ENCODE measurements around the gene HRH3.

HRH3 gene

DNA sequence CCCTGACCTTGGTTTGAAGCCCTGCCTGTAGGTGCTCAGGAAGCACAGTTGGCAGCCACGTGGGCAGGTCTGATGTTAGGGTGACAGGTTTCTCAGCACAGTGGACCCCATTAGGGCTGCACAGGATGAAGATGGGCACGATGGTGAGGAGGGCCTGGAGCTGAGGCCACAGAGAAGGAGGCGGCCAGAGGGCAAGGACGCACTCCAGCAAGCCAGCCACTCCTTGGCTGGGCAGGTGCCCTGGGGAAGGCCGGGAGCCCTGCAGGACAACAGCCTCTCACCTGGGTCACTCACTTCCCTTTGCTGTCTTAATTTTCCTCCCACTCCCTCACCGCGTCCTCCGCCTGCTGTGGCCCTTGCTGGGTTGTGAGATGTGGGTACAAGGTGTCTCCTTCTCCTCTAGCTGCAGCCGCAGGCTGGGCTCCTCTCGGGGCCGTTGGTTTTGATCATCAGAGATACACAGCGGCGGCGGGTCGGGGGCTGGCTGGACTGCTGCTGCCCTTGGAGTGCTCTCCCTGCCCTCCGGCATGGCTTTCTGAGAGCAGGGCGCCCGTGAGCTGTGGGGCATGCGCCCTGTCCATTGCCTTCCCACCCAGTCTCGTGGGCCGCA, 23.9 kb upstream of the HRH3 start:
- H3K4me3 ChIP-seq (ENCODE audit: low read depth, low read length): no peak overlapping the region
- no peak for TF ChIP-seq GLI4 (tag by site-specific recombination; IDR thresholded peaks at IDR 0.05)
- TF ChIP-seq, protein P1, sequence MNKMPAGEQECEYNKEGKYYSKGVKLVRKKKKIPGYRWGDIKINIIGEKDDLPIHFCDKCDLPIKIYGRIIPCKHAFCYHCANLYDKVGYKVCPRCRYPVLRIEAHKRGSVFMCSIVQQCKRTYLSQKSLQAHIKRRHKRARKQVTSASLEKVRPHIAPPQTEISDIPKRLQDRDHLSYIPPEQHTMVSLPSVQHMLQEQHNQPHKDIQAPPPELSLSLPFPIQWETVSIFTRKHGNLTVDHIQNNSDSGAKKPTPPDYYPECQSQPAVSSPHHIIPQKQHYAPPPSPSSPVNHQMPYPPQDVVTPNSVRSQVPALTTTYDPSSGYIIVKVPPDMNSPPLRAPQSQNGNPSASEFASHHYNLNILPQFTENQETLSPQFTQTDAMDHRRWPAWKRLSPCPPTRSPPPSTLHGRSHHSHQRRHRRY (tag by site-specific recombination; IDR thresholded peaks at IDR 0.05): no peak
- TF ChIP-seq, protein P2, sequence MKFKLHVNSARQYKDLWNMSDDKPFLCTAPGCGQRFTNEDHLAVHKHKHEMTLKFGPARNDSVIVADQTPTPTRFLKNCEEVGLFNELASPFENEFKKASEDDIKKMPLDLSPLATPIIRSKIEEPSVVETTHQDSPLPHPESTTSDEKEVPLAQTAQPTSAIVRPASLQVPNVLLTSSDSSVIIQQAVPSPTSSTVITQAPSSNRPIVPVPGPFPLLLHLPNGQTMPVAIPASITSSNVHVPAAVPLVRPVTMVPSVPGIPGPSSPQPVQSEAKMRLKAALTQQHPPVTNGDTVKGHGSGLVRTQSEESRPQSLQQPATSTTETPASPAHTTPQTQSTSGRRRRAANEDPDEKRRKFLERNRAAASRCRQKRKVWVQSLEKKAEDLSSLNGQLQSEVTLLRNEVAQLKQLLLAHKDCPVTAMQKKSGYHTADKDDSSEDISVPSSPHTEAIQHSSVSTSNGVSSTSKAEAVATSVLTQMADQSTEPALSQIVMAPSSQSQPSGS (tag by site-specific recombination; IDR thresholded peaks at IDR 0.05; ENCODE audit: low read depth): no peak
- no peak for TF ChIP-seq MYNN (tag by site-specific recombination; IDR thresholded peaks at IDR 0.05; ENCODE audit: borderline replicate concordance)
- TF ChIP-seq ZNF10 (tag by site-specific recombination; IDR thresholded peaks at IDR 0.05): no peak
- no peak for TF ChIP-seq ZNF629 (tag by site-specific recombination; IDR thresholded peaks at IDR 0.05)
- no peak for TF ChIP-seq ZNF292 (tag by site-specific recombination; IDR thresholded peaks at IDR 0.05; ENCODE audit: borderline replicate concordance, low read depth)
- TF ChIP-seq, protein P3, sequence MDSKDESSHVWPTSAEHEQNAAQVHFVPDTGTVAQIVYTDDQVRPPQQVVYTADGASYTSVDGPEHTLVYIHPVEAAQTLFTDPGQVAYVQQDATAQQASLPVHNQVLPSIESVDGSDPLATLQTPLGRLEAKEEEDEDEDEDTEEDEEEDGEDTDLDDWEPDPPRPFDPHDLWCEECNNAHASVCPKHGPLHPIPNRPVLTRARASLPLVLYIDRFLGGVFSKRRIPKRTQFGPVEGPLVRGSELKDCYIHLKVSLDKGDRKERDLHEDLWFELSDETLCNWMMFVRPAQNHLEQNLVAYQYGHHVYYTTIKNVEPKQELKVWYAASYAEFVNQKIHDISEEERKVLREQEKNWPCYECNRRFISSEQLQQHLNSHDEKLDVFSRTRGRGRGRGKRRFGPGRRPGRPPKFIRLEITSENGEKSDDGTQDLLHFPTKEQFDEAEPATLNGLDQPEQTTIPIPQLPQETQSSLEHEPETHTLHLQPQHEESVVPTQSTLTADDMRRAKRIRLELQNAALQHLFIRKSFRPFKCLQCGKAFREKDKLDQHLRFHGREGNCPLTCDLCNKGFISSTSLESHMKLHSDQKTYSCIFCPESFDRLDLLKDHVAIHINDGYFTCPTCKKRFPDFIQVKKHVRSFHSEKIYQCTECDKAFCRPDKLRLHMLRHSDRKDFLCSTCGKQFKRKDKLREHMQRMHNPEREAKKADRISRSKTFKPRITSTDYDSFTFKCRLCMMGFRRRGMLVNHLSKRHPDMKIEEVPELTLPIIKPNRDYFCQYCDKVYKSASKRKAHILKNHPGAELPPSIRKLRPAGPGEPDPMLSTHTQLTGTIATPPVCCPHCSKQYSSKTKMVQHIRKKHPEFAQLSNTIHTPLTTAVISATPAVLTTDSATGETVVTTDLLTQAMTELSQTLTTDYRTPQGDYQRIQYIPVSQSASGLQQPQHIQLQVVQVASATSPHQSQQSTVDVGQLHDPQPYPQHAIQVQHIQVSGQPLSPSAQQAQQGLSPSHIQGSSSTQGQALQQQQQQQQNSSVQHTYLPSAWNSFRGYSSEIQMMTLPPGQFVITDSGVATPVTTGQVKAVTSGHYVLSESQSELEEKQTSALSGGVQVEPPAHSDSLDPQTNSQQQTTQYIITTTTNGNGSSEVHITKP (tag by site-specific recombination; IDR thresholded peaks at IDR 0.05): no peak
- no peak overlapping the region for H3K27ac ChIP-seq (ENCODE audit: extremely low read depth, low read depth, low read length)
- no peaks in the 10 kb centered on the region for H3K9me3 ChIP-seq (ENCODE audit: control insufficient read depth, insufficient read depth, low read depth, low read length)
- H3K36me3 ChIP-seq (ENCODE audit: control insufficient read depth in 2 of 2, insufficient read depth in 1 of 2, low read length in 2 of 2): peaks cover 0 to 52% of the 10 kb centered on the region in 2 experiments; a peak in 1 of 3 replicates
- ChIA-PET POLR2A (no interaction called here), CTCF (no interaction called here)
- peaks cover 4% of the 10 kb centered on the region; the same call in 1 of the 2 replicates for H3K4me1 ChIP-seq (ENCODE audit: control insufficient read depth, insufficient read depth, low read length)

DNA sequence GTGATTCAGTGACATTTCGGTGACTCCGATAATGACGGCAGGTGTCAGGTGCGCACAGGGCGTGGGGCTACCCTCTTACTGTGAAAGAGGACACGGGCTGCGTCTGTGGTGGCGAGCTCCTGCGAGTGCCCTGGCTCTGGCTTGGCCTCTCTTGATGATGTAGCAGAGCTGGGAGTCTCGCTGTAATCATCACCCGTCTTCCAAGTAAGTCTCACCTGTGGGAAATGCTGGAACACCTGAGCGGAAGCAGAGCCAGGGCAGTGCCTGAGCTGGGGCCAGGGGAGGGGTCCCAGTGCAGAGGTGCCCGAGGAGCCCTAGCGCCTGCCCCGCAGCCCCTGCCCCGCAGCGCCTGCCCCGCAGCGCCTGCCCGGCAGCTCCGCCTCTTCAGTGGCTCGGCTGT, 23.0 kb upstream of the HRH3 start:
- no peak overlapping the region for H3K27ac ChIP-seq (ENCODE audit: extremely low read depth, low read depth, low read length)
- H3K36me3 ChIP-seq (ENCODE audit: control insufficient read depth in 2 of 2, insufficient read depth in 1 of 2, low read length in 2 of 2): peaks cover 0 to 52% of the 10 kb centered on the region in 2 experiments; a peak in 1 of 3 replicates
- H3K4me3 ChIP-seq (ENCODE audit: low read depth, low read length): no peak overlapping the region
- H3K9me3 ChIP-seq (ENCODE audit: control insufficient read depth, insufficient read depth, low read depth, low read length): no peaks in the 10 kb centered on the region
- ChIA-PET POLR2A (interaction anchor here (0.6 to 0.7 kb wide), 2 partner anchors 18 to 61 kb away, joined by 3 read pairs; partner anchors contain the start of gene MTG2), CTCF (no interaction called here)
- H3K4me1 ChIP-seq (ENCODE audit: control insufficient read depth, insufficient read depth, low read length): peaks cover 4% of the 10 kb centered on the region; the same call in 1 of the 2 replicates
- TF ChIP-seq ZBTB21 (tag by site-specific recombination; IDR thresholded peaks at IDR 0.05): no peak
- TF ChIP-seq ZNF776 (tag by site-specific recombination; IDR thresholded peaks at IDR 0.05; ENCODE audit: borderline replicate concordance): no peak
- no peak for TF ChIP-seq KLF9 (tag by site-specific recombination; IDR thresholded peaks at IDR 0.05; ENCODE audit: low read depth)
- no peak for TF ChIP-seq ZNF843 (tag by site-specific recombination; IDR thresholded peaks at IDR 0.05)
- no peak for TF ChIP-seq ZNF174 (tag by site-specific recombination; IDR thresholded peaks at IDR 0.05)
- no peak for TF ChIP-seq ZNF19 (tag by site-specific recombination; IDR thresholded peaks at IDR 0.05; ENCODE audit: low read depth)
- TF ChIP-seq ZNF677 (tag by site-specific recombination; IDR thresholded peaks at IDR 0.05): no peak
- TF ChIP-seq, protein P4, sequence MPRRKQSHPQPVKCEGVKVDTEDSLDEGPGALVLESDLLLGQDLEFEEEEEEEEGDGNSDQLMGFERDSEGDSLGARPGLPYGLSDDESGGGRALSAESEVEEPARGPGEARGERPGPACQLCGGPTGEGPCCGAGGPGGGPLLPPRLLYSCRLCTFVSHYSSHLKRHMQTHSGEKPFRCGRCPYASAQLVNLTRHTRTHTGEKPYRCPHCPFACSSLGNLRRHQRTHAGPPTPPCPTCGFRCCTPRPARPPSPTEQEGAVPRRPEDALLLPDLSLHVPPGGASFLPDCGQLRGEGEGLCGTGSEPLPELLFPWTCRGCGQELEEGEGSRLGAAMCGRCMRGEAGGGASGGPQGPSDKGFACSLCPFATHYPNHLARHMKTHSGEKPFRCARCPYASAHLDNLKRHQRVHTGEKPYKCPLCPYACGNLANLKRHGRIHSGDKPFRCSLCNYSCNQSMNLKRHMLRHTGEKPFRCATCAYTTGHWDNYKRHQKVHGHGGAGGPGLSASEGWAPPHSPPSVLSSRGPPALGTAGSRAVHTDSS (tag by site-specific recombination; IDR thresholded peaks at IDR 0.05): no peak
- TF ChIP-seq SCRT2 (tag by site-specific recombination; IDR thresholded peaks at IDR 0.05): no peak
- no peak for TF ChIP-seq SP2 (tag by site-specific recombination; IDR thresholded peaks at IDR 0.05)
- no peak for TF ChIP-seq ZNF658 (tag by site-specific recombination; IDR thresholded peaks at IDR 0.05)

All from HEK293 (cell line).